Dedifferentiated amniotic fluid mesenchymal stem cell (primary cell): ENCODE results near the gene KANTR.

ENCODE experiments used
- DNase-seq: peaks from one replicate; pipeline ENCODE4 v3.0.0-alpha.2; 2016; ENCODE audit errors: extremely low spot score

KANTR gene, protein sequence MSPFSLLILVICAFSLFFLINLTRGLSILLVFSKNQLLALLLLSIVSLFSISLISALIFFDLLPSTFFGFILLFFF

GRCh38 chrX:53093748-53094581, at the start of gene KANTR:
KANTR (plus strand) TSS chrX:53094142; CDS start chrX:53124273, 30,131 bp downstream.
- DNase-seq: peak; percentile 95

GRCh38 chrX:53044995-53045394, 48.9 kb upstream of the KANTR start:
- no peak for DNase-seq

- peak; percentile 15 for DNase-seq
These were observed 46.7 kb upstream of the KANTR start for GRCh38 chrX:53047228-53047627.

DNA sequence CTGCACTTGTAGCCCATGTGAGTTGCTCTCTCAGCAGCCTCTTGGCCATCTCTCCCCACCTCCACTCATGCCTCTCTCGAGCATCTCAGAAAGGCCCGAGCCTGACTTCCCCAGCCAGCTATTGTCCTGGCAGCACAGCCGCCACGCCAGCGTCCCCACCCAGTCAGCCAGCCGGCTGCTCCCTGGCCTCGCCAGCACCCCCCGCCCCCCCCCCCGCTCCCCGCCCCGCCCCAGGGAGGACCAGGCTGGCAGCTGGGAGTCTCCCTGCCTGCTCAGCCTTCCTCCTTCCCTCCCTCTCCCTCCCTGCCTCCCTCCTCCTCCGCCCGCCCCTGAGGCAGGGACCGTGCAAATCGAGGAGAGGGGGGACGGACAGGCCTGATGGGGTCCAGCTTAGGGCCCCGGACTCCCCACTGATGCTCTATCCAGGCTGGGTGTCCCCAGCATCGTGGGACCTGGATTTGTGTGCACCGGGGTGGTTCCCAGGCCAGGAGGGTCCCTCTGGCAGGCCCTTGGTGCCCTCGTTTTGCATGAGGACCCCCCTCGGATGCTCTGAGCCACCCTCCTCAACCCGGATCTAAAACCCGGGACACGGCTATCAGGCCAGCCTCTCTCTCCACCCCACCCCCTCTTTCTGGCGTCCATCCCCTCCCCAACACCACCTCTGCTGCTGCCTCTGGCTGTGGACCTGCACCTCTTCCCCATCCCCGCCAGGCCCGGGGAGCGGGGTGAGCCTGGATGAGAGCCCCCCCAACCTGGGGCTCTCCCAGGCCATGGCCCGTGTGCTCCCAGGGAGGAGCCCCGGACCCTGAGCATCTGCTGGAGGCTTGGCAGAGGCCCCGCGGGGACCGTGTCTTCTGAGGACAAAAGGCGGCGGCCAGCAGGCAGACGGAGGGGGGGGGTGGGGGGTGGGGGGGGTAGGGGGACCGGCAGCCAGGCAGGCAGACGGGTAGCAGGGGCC, 45.5 kb upstream of the KANTR start, which contains the start of gene GPR173:
TSS of gene GPR173 (plus strand) at position 621 of the 958 bp plus-strand sequence. CDS start 27,833 bp downstream, outside the sequence.
- peak; percentile 37 for DNase-seq

DNA sequence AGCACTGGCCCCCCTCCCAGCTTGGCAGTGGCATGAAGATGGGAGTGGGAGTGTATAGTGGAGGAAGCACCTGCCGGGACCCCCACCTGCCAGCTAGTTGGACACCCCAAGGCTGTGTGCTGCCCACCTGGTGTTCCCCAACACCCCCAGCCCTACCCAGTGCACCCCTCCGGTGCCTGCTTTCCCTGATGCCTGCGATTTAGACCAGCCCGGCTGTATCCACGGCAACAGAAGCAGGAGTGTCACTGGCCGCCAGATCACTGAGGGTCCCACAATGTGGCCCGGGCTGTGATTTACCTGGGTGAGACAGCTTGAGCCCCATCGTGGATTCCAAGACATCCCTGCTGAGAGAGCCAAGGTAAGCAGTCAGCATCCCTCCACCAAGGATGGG, 44.8 kb upstream of the KANTR start:
- DNase-seq: no peak

DNA sequence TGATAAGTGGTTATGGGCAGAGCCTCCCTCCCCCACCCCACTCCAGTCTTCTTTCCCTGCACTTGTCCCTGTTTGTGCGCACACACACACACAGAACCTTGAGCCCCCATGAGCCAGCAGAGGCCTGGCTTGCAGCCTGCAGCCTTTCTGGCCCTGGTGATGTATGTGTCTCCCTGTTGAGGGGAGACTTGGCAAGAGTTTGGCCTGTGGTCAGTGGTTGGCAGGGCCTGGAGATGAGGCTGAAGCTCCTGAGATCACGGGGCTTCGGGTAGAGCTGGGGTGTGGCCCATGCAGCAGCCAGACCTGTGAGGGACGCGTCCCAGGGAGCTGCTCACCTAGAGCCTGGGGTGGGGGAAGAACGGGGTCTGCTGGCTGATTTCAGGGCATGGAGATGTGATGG, 43.1 kb upstream of the KANTR start:
- no peak for DNase-seq

DNA sequence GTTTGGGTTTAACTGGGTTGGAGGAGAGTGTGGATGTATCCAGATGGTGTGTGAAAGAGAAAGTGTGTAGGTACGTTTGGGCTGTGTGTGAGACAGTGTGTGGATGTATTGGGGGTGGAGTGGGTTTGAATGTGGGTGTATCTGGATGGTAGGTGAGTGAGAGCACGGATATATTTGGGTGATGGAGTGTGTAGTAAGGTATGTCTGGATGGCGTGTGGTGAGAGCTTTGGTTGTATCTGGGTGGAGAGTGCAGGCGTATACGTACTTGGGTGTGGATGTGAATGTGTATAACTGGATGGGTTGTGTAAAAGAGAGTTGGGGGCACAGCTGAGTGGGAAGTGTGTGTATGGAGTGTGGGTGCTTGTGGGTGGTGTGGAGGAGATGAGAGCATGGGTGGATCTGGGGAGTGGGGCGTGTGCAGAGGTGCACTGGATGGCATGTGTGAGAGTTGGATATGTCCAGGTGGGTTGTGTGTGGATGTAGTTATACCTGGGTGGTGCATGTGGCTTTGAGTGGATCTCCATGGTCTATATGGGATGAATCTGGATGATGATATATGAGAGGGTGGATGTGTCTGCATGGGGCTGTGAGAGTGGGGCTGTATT, 38.6 kb upstream of the KANTR start:
- no peak for DNase-seq

DNA sequence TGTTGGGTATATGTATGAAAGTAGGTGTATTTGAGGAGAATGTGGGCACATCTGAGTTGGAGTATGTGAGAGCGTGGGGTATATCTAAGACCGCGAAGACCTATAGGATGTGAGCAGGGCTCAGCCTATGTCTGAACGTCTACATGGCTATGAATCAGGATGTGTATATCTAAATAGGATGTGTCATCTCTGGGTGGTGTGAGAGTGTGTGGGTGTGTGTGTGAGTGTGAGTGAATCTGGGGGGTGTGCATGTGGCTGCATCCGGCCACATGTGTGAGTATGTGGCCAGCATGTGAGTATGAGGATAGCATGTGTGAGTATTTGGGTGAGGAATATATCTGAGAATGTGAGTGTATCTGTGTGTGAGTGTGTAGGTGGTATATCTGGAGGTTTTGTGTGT, 37.6 kb upstream of the KANTR start:
- no peak for DNase-seq

- DNase-seq: no peak
These were observed 28.8 kb upstream of the KANTR start for GRCh38 chrX:53065104-53065503.

DNA sequence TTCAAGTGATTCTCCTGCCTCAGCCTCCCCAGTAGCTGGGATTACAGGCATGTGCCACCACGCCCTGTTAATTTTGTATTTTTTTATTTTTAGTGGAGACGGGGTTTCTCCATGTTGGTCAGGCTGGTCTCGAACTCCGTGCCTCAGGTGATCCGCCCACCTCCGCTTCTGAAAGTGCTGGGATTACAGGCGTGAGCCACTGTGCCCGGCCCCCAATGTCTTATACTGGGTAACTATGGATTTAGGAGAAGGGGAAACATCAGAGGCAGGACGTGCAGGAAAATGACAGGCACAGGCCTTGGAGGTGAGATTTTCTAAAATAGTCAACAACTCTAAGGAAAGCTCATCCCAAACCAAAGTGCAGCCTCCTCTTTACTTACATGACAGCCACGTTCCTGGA, 22.9 kb upstream of the KANTR start:
- no peak for DNase-seq

DNA sequence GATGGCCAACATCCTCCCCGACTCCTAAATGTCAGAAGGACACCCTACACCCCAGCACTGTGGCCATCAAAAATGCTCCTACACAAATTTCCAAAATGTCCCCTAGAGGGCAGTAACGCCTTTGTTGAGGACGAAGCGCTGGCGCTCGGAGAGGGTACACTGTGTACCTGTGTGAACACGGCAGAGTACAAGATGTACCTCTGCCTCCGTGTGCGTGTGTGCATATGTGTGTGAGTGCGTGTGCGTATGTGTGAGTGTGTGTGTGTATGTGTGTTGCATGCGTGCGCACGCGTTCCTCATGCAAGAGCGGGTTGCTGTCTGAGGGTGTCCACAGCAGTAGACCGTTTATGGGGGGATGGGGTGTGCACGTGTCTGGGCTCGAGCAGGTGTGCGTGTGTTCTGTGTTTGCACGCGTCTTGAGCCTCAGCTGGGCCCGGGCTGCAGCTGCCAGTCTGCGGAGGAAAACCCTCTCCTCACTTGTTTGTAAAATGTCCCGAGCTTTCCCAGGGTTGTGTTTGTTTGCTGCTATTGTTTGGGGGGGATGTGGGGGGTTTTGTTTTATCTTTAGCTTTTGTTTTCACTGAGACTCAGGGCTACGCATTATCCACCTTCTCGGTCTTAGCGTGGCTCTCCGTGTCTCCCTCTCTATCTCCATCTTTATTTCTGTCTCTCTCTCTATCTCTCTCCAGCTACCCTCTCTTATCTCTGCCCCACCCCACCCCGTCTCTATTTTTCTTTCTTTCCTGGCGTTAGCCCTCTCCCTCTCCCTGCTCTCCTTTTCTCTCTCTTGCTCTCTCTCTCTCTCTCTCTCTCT, 22.1 kb upstream of the KANTR start:
- DNase-seq: peak; percentile 17

- no peak for DNase-seq
These were observed 21.4 kb upstream of the KANTR start for GRCh38 chrX:53072418-53073114.

DNA sequence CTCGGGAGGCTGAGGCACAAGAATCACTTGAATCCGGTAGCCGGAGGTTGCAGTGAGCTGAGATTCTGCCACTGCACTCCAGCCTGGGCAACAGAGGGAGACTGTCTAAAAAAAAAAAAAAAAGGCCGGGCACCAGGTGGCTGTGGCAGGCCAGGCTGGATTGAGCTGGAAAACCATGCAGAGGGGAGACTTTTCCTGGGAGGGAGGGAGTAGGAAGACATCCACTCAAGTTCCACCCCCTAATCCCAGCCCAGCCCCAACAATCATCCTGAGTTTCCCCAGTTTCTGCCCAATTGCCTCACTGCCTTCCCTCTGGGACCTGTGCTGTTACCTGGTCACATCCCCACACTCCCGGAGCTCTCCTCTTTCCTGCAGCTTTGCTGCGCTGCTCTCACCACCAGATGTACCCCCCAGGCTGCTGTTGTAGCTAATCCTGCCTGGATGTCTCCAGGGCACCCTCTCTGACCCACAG, 20.8 kb upstream of the KANTR start:
- no peak for DNase-seq

DNA sequence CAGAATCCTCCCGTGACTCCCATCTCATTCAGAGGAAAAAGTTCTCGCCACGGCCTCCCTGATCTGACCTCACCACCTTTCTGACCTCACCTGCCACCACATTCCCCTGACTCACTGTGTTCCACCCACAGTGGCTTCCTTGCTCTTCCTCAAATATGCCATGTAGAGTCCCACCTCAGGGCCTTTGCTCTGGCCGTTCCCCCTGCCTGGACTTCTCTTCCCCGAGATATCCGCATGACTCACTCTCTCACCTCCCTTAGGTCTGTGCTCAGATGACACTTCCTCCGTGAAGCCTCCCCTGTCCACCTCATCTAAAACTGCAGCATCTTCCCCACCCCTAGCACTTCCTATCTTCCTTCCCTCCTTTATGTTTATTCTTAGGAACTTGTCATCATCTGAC, 18.9 kb upstream of the KANTR start:
- DNase-seq: no peak

GRCh38 chrX:53076671-53077070, 17.3 kb upstream of the KANTR start:
- no peak for DNase-seq

DNA sequence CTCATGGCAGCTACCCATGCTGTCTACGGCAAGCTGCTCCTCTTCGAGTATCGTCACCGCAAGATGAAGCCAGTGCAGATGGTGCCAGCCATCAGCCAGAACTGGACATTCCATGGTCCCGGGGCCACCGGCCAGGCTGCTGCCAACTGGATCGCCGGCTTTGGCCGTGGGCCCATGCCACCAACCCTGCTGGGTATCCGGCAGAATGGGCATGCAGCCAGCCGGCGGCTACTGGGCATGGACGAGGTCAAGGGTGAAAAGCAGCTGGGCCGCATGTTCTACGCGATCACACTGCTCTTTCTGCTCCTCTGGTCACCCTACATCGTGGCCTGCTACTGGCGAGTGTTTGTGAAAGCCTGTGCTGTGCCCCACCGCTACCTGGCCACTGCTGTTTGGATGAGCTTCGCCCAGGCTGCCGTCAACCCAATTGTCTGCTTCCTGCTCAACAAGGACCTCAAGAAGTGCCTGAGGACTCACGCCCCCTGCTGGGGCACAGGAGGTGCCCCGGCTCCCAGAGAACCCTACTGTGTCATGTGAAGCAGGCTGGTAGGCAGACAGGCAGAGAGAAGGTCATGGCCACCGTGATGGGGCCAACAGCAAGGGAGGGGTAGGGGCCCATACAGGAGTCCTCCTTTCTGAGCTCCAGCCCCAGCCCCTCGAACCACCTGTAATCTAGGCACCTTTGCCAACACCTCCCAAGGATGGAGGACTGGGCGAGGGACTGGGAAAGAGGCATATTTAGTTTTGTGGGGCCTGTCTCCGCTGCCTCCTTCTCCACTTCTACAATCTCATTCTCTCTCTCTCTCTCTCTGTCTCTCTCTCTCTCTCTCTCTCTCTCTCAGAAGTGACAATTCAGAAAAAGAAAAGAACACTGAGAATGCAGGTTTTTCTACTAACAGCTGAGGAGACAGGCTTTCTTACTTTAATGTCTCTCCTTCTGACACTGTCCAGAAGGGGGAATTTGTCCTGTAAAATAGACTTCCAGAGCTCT, 16.4 kb upstream of the KANTR start:
- no peak for DNase-seq

- DNase-seq: no peak
These were observed 15.0 kb upstream of the KANTR start for GRCh38 chrX:53078943-53079342.

DNA sequence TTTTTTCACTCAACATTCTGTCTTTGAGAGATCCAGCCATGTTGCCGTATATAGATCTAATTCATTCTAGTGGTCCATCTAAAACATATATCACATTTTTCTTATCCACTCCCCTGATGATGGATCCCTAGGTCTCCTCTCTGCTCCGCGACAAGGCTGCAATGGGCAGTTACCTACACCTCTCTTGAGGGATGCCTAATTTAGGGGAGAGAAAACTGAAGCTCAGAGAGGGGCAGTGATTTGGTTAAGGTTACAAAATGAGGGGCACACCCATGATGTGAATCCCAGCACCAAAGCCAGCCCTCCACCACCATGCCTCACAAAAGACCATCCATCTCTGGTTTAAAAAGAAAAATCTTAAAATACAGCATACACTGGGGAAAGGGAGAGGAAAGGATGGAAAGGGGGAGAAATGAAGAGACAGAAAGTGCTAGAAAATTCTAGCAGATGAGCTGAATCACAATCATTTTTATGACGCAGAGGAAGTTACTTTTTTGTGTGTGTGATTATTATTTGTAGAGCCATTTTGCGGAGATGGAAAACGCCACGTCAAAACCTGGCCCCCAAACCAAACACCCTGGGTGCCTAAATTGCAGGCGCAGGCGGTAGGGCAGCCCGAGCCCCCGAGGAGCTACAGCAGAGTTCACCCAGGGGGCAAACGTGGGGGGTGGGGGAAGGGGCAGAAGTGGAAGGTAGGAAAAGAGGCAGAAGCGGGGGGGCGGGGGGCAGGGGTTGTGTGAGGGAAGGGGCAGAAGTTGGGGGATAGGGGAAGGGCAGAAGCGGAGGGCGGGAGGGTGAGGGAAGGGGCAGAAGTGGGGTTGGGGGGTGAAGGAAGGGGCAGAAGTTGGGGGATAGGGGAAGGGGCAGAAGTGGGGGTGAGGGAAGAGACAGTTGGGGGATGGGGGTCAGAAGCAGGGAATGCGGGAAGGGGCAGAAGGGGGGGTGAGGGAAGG, 13.0 kb upstream of the KANTR start:
- DNase-seq: no peak
